ENCODE results near the gene MEGF10.
"Not testable (repeated sequence)": the region's sequence is repeated elsewhere in the genome, so short reads cannot be mapped to it uniquely, and the experiment has no call there.

The MEGF10 gene

GRCh38 chr5:127290019-127290945, at the start of gene MEGF10:
Gene MEGF10, plus strand, starts transcription at chr5:127290796. Its CDS starts 40,513 bp downstream, at chr5:127331309.
- no peak for DNase-seq (ENCODE audit: low read depth in 3 of 3, low spot score in 1 of 3)

GRCh38 chr5:127243011-127243410, 47.6 kb upstream of the MEGF10 start:
- no peak for DNase-seq (ENCODE audit: low read depth in 3 of 3, low spot score in 1 of 3)

DNA sequence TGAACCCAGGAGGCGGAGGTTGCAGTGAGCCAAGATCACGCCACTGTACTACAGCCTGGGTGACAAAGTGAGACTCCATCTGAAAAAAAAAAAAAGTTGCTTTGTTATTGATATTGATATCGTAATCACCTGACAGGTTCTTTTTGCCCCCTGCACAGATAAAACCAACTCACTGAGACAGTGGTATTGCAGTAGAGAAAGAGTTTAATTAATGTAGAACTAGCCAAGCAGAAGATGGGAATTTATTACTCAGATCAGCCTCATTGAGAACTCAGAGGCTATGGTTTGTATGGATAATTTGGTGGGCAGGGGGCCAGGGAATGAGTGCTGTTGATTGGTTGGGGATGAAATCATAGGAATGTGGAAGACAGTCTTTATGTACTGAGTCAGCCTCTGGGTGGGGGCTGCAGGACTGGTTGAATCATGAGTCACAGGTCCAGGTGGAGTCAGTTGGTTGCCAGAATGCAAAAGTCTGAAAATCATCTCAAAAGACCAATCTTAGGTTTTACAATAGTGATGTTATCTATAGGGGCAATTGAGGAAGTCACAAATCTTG, 35.8 kb upstream of the MEGF10 start:
- DNase-seq (ENCODE audit: low read depth in 3 of 3, low spot score in 1 of 3), result no peak

DNA sequence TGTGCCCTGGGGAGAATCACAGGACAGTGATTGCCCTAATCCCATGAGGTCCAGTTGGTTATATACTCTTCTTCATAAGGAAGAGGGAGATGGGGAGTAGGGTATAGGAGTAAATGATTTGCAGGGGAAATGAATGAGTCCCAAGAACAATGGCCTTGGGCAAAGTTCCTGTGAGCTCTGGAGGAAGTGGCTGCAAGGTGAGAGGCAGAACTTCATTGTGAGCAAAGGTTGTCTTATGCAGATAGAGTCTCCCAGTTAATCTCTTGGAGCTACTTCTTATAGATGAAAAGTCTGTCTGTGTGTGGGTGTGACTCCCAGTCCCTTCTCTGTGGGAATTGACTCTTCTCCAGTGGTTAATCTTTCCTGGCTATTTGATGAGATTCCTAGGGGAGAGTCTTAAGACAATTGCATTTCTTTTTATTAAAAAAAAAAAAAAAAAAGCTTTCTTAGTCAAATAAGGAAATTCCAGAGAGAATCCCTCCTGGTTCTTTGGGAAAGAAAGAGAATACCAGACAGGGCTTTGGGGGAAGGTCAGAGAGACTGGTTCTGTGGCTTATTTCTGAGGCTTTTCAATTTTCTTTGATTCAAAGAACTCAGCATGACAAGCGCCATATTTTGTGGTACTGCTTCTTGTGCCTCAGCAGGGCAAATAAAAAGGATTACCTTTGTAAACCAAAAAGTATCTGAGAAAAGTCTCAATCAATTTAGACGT, 33.6 kb upstream of the MEGF10 start:
- no peak for DNase-seq (ENCODE audit: low read depth in 3 of 3, low spot score in 1 of 3)

DNA sequence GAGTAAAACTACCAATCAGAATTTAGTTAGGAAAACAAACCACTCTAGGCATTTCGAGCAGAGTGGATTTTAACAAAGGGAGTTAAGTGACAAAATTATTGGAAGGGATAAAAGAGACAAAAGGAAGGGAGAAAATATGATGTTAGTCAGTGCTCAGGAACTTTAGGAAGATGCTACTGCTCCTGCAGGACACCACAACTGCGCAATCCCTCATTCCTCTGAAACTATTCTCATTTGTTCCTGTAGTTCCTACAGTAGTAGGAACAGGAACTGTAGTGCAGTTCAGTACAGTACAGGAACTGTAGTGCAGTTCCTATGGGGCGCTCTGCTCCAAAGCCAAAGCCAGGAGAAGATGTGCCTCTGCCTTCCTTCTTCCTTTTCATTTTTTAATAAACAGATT, 29.9 kb upstream of the MEGF10 start:
- no peak for DNase-seq (ENCODE audit: low read depth in 3 of 3, low spot score in 1 of 3)

GRCh38 chr5:127265473-127265872, 25.1 kb upstream of the MEGF10 start:
- DNase-seq (ENCODE audit: low read depth in 3 of 3, low spot score in 1 of 3), result not testable (repeated sequence)

GRCh38 chr5:127268342-127268741, 22.3 kb upstream of the MEGF10 start:
- DNase-seq (ENCODE audit: low read depth in 3 of 3, low spot score in 1 of 3), result not testable (repeated sequence)

GRCh38 chr5:127270713-127271112, 19.9 kb upstream of the MEGF10 start:
- DNase-seq (ENCODE audit: low read depth in 3 of 3, low spot score in 1 of 3), result not testable (repeated sequence)

DNA sequence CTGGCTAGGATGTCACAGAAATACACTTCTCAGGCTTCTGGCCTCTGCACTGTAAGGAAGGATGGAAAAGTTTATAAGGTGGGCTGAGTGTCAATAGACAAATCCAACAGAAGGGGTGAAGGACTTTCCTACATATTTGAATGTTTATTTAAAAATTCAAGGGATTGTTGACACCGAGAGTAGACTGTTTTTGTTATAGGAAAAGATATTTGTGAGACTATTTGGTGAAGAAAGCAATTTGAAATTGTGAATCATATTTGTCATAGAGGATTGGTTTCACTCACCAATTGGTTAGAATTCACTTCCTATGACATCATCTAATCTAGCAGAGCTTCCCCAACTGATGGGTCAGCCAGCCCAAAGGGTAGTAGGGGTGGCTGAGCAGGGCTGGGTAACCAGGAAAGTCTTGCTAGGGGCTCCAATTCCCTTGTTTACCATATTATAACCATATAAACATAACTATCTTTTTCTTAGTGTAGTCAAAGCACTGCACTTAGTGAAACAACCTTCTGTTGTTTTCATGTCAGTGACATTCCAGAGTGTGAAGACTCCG, 14.9 kb upstream of the MEGF10 start:
- no peak for DNase-seq (ENCODE audit: low read depth in 3 of 3, low spot score in 1 of 3)

DNA sequence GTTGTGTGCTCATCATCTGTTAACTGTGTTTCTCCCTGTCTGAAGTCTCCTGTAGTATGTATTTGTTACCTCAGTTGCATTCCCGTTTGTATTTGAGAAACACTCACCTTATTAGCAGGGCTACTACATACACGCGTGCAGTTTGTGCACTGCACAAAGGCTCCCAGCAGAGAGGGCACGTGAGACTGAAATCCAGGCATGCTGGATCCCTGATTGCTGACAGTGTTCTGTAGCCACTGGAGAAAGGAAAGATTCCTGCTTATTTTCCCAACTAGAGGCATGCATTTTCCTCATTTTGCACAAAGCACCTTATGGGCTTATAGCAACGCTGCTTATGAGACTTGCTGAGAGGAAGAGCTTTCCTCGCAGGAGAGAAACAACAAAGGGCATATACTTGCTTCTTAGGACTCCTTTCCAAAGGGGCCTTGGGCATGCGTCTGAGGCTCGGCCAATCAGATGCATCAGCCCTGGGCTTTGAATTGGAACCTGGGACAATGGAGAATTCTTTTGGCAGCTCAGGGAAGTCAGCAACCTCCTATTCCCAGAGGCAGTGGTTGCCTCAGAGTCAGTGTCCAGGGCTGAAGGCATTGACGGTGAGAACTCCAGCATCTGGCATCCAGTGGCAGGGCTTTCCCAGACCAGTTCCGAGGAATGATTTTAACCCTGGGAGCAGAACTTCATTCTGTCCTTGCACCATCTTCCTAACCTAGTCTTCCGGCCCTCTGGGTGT, 9.9 kb upstream of the MEGF10 start:
- no peak for DNase-seq (ENCODE audit: low read depth in 3 of 3, low spot score in 1 of 3)

DNA sequence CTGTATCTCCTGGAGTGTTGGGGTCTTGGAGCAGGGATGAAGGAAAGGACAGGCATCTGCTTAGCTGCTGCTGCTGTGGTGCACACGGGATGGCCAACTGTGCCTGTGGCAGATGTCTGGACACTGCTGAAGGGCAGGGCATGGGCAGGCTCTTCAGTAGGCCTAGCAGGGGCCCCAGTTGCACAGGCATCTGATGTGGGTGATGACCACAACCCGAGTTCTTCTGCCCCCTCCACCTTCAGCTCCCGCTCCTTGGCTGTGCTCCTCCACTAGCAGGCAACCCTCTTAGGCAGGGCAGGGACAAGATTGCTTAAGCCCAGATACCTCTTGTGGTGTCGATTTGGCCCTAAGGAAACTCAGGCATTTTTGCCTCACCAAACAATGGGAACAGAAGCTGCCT, 9.0 kb upstream of the MEGF10 start:
- DNase-seq (ENCODE audit: low read depth in 3 of 3, low spot score in 1 of 3), result no peak

GRCh38 chr5:127288676-127289075, 1.9 kb upstream of the MEGF10 start:
- DNase-seq (ENCODE audit: low read depth in 3 of 3, low spot score in 1 of 3), result no peak

GRCh38 chr5:127290946-127291693, 524 bp downstream of the MEGF10 start:
- no peak for DNase-seq (ENCODE audit: low read depth in 3 of 3, low spot score in 1 of 3)

GRCh38 chr5:127292030-127292735, 1.6 kb downstream of the MEGF10 start:
- DNase-seq (ENCODE audit: low read depth in 3 of 3, low spot score in 1 of 3), result no peak

DNA sequence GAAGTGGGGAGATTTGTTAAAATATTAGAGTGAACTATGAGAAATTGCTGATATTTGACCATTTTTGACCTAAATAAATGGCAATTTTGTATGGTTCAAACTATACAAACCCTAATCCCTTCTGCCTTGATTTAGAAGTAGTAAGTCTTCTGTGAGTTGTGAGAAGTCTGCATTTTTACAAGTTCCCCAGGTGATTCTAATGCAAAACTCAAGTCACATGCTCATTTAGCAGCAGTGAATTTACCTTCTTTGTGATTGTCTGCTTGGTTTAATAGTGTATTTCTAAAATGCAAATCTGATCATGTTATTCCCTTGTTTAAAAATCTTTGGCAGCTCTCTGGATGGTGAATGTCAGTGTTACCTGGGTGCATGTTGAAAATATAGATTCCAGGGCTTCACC, 2.8 kb downstream of the MEGF10 start:
- no peak for DNase-seq (ENCODE audit: low read depth in 3 of 3, low spot score in 1 of 3)

DNA sequence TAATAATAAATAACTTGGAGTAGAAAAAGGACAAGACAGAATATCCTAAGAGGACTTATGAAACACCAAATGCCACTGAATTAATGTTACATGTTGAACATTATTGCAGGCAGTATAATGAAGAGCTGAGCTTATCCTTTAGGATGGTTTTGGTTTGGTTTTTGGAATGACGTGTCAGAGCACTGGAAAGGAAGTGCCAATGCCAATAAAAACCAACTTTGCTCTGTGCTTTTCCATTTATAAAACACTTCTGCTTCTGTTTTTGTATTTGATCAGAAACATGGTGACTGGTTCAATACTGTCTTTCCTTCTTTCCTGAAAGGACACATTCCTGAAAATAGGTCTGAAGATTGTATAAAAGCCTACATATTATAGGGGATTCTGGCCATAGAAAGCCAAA, 4.2 kb downstream of the MEGF10 start:
- no peak for DNase-seq (ENCODE audit: low read depth in 3 of 3, low spot score in 1 of 3)

DNA sequence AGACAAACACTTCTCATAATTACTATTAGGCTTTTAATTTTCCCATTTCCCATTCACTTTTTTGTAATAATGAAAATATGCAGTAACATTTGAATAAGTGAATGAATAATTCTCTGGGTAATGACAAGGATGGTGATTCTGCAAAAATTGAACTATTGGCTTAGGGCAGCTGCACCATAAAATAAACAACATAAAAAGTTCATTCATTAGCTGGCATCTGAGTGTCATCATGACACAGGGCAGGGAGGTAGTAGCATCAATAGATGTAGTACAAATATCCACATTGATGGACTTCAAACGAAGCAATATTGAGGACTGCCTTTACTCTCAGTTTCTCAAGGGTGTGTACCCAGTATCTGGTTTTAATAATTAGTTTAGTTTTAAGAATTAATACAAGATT, 4.9 kb downstream of the MEGF10 start:
- no peak for DNase-seq (ENCODE audit: low read depth in 3 of 3, low spot score in 1 of 3)

DNA sequence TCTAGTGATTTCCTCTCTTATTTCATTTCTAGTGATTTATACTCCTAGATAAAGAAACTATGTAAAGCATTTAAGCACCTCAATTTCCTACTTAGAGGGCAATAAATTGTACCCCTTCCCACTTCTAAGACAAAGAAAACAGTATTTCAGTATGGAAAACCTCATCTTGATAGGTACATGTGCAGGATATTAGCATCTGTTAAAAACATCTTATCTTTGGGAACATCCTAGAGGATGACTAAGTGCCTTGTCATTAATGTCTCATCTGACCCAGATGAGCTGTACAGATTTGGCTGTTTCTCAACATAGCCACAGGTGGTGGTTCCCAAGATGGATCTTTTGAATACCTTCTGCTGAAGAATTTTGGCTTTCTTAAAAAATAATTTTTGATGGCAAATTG, 5.7 kb downstream of the MEGF10 start:
- DNase-seq (ENCODE audit: low read depth in 3 of 3, low spot score in 1 of 3), result no peak

DNA sequence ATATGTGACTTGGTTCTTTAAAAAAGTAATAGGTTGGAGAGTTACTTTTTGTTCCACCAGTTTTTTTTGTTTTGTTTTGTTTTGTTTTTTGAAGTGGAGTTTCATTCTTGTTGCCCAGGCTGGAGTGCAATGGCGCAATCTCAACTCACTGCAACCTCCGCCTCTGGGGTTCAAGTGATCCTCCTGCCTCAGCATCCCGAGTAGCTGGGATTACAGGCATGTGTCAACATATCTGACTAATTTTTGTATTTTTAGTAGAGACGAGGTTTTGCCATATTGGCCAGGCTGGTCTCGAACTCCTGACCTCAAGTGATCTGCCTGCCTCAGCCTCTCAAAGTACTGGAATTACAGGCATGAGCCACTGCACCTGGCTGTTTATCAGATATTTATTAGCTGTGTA, 6.3 kb downstream of the MEGF10 start:
- not testable (repeated sequence) for DNase-seq (ENCODE audit: low read depth in 3 of 3, low spot score in 1 of 3)
